PC-3 (cell line): Measurements from ENCODE around the gene MBNL1.

ENCODE experiments used
- CTCF ChIP-seq: fragments of 300-600 bp; sonication (generic); conservative IDR thresholded peaks from 2 replicates; pipeline ENCODE4 v1.5.1; 2017; ENCODE audit warnings: antibody characterized with exemption, low read depth, mild to moderate bottlenecking, low read length
- EZH2 ChIP-seq: fragments of 300-600 bp; sonication (generic); IDR thresholded peaks from one replicate; pipeline ENCODE4 v1.6.1; 2017; ENCODE audit warnings: antibody characterized with exemption, mild to moderate bottlenecking, low read length; ENCODE audit not compliant: unreplicated experiment
- EZH2phosphoT487 ChIP-seq: fragments of 300-600 bp; sonication (generic); IDR thresholded peaks from 2 replicates; pipeline ENCODE4 v1.6.1; 2018; ENCODE audit warnings: mild to moderate bottlenecking, antibody characterized with exemption, low read length, borderline replicate concordance

- TF ChIP-seq EZH2 (no peak), CTCF (no peak), EZH2phosphoT487 (no peak)
These were observed 170.0 kb downstream of the MBNL1 start for GRCh38 chr3:152438706-152439105.
